Panc1 (cell line): Measurements from ENCODE around the gene ENPP6. TPM values are rescaled to one million over a fixed set of nuclear protein-coding genes. Genes with fewer than 3 reads are reported as not detected.
"Not testable (repeated sequence)": the region's sequence is repeated elsewhere in the genome, so short reads cannot be mapped to it uniquely, and the experiment has no call there.

Experiments
- ATAC-seq: fragments of 200-7000 bp; cut with Tn5 transposase; 2 replicates; pipeline ENCODE4 v1.9.1; 2020; ENCODE audit warnings: mild to moderate bottlenecking, moderate library complexity
- BruUV-seq: library from RNA; stranded (reverse); fragments of 400-500 nt; replicated peaks from 2 replicates; lab custom pipeline; 2021; lab: Mats Ljungman, UMichigan
- CTCF ChIA-PET: fragments of 300-600 bp; sonication (Branson Sonifier 250); formaldehyde crosslinking; loops from one replicate; lab custom pipeline; 2022; ENCODE audit warnings: antibody characterized with exemption; lab: Charles Lee
- POLR2A ChIA-PET: fragments of 300-600 bp; sonication (Branson Sonifier 250); formaldehyde crosslinking; loops from one replicate; lab custom pipeline; 2022; ENCODE audit warnings: antibody characterized with exemption; lab: Charles Lee
- DNase-seq: peaks from one replicate; pipeline ENCODE4 v3.0.0-alpha.2; 2010; ENCODE audit warnings: low read depth, low spot score
- H3K27ac ChIP-seq: 2 replicates; pipeline ENCODE4 v1.5.1; 2011; ENCODE audit warnings: mild to moderate bottlenecking, low read length, inconsistent platforms
- H3K27me3 ChIP-seq: fragments of 200-500 bp; sonication (Bioruptor generic); 2 replicates; pipeline ENCODE4 v1.6.0; 2014; ENCODE audit warnings: low read length, inconsistent platforms; ENCODE audit not compliant: control insufficient read depth, insufficient read depth
- H3K36me3 ChIP-seq: fragments of 200-500 bp; sonication (Bioruptor generic); 2 replicates; pipeline ENCODE4 v1.5.1; 2014; ENCODE audit warnings: inconsistent platforms, mild to moderate bottlenecking, low read length, moderate library complexity; ENCODE audit not compliant: control insufficient read depth, insufficient read depth
- H3K4me1 ChIP-seq: 2 replicates; pipeline ENCODE4 v1.5.1; 2011; ENCODE audit warnings: inconsistent platforms, mild to moderate bottlenecking, low read length, moderate library complexity; ENCODE audit not compliant: control insufficient read depth, insufficient read depth
- H3K4me3 ChIP-seq, 2 experiments: 2 replicates each; pipeline ENCODE4 v1.5.1; 2011 to 2012; ENCODE audit warnings: low read depth in 2 of 2, low read length in 2 of 2, mild to moderate bottlenecking in 2 of 2, inconsistent platforms in 1 of 2, moderate library complexity in 1 of 2
- H3K9me3 ChIP-seq: fragments of 200-500 bp; sonication (Bioruptor generic); 2 replicates; pipeline ENCODE4 v1.5.1; 2014; ENCODE audit warnings: low read depth, mild to moderate bottlenecking, inconsistent platforms, low read length, moderate library complexity; ENCODE audit not compliant: control insufficient read depth, insufficient read depth
- CTCF ChIP-seq: fragments of 450-650 bp; IDR thresholded peaks from 2 replicates; pipeline ENCODE4 v1.5.1; 2017; ENCODE audit warnings: mild to moderate bottlenecking
- POLR2AphosphoS5 ChIP-seq: IDR thresholded peaks from 2 replicates; pipeline ENCODE4 v1.6.1; 2012; ENCODE audit warnings: mild to moderate bottlenecking, low read depth, low read length, moderate library complexity
- REST ChIP-seq, 2 experiments: IDR thresholded peaks; 2 replicates each; pipeline ENCODE4 v1.6.1; 2011 to 2012; ENCODE audit warnings: low read depth in 2 of 2, control low read depth in 1 of 2, low read length in 1 of 2, mild to moderate bottlenecking in 1 of 2, moderate library complexity in 1 of 2; ENCODE audit not compliant: insufficient read depth in 1 of 2
- SIN3A ChIP-seq: IDR thresholded peaks from 2 replicates; pipeline ENCODE4 v1.6.1; 2012; ENCODE audit warnings: low read depth, mild to moderate bottlenecking, low read length, moderate library complexity, borderline replicate concordance; ENCODE audit not compliant: insufficient read depth
- TCF7L2 ChIP-seq: IDR thresholded peaks from 2 replicates; pipeline ENCODE4 v1.6.1; 2011; ENCODE audit warnings: mild to moderate bottlenecking, low read depth, low read length, inconsistent platforms
- in situ Hi-C: cut with HindIII; loops from 2 replicates; pipeline ENCODE4 v1.10.0; 2016; ENCODE audit warnings: low sequenced_read_pairs, low pct_unique_long_range_greater_than_20kb
- intact Hi-C: fragments of 100-400 bp; cut with micrococcal nuclease; formaldehyde crosslinking; loops from one replicate; pipeline ENCODE4 v1.10.0; 2022; ENCODE audit not compliant: unreplicated experiment
- total RNA-seq: library from RNA; stranded (reverse); gene quantifications from one replicate; pipeline ENCODE4 v1.2.1, GENCODE V29; 2021; ENCODE audit not compliant: unreplicated experiment

The ENPP6 gene
- total RNA-seq, 1 experiment from 2014 or later, result not detected

DNA sequence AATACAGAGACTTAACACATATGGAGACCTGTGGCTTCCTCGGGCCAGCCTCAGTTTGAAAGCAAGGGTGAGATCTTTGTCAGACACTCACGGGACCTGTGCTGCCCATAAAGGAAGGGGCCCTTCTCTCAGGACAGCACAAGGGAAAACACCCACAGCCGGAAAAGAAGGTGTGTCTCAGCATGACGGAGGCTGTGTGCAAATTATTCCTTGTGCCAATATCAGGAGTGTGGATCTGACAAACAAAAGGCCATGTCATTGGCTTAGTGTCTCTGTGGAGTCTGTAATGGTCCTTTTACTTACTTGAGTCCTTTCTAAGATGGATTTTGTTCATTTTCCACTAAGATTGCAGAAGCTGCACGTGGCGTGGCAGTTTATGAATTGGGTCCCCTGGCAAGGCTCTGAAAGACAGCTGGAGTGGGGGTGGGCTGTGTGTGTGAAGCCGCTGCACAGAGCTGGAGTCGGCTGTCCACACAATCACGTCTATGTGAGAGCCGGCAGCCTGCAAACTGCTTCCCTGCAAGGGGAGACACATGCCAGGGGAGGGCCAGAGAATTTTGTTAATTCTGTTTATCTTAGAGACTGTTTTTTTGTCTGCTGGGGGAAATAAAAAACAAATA, 1.9 kb downstream of the ENPP6 start:
- Histone ChIP-seq H3K27ac (no peak overlapping the region), H3K36me3 (no peaks in the 10 kb centered on the region), H3K4me1 (no peaks in the 10 kb centered on the region), H3K9me3 (no peaks in the 10 kb centered on the region), H3K4me3 (no peak overlapping the region), H3K27me3 (no peaks in the 10 kb centered on the region; the same call in 1 of the 2 replicates)
- in situ Hi-C loops (no loop called here), intact Hi-C loops (no loop called here)
- ATAC-seq (no peak), DNase-seq (no peak)
- ChIA-PET POLR2A (no interaction called here), CTCF (no interaction called here)
- TF ChIP-seq TCF7L2 (no peak), POLR2AphosphoS5 (no peak), REST (IDR thresholded peaks at IDR 0.05; ENCODE audit: insufficient read depth in 1 of 2, low read depth in 2 of 2, low read length in 1 of 2) (no peak), SIN3A (no peak), CTCF (no peak)
- BruUV-seq, result no TSS peak

DNA sequence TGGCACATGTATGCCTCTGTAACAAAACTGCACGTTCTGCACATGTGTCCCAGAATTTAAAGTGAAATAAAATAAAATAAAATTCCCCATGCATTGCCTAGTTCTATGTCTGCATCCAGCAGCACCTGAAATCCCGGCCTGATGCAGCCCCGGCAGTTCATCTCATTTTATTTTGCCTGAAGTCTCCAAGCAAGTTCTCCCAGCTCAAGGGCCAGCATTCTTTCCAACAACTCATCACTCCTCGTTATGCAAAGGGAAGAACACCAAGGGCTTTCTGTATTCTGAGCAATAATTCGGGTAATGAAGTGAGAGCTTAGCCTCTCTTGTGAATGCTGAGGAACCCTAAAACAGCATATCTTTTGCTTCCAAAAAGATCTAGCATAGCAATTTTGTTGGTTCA, 2.7 kb downstream of the ENPP6 start:
- in situ Hi-C loops, result no loop called here
- no TSS peak for BruUV-seq
- H3K4me3 ChIP-seq, result no peak overlapping the region
- no peaks in the 10 kb centered on the region for H3K9me3 ChIP-seq
- intact Hi-C loops, result no loop called here
- no peaks in the 10 kb centered on the region for H3K4me1 ChIP-seq
- ChIA-PET CTCF (no interaction called here), POLR2A (no interaction called here)
- ATAC-seq (no peak), DNase-seq (no peak)
- H3K27ac ChIP-seq, result no peak overlapping the region
- no peaks in the 10 kb centered on the region for H3K36me3 ChIP-seq
- TF ChIP-seq POLR2AphosphoS5, result no peak
- no peak for TF ChIP-seq REST (IDR thresholded peaks at IDR 0.05; ENCODE audit: insufficient read depth in 1 of 2, low read depth in 2 of 2, low read length in 1 of 2)
- TF ChIP-seq SIN3A, result no peak
- H3K27me3 ChIP-seq, result no peaks in the 10 kb centered on the region; the same call in 1 of the 2 replicates

DNA sequence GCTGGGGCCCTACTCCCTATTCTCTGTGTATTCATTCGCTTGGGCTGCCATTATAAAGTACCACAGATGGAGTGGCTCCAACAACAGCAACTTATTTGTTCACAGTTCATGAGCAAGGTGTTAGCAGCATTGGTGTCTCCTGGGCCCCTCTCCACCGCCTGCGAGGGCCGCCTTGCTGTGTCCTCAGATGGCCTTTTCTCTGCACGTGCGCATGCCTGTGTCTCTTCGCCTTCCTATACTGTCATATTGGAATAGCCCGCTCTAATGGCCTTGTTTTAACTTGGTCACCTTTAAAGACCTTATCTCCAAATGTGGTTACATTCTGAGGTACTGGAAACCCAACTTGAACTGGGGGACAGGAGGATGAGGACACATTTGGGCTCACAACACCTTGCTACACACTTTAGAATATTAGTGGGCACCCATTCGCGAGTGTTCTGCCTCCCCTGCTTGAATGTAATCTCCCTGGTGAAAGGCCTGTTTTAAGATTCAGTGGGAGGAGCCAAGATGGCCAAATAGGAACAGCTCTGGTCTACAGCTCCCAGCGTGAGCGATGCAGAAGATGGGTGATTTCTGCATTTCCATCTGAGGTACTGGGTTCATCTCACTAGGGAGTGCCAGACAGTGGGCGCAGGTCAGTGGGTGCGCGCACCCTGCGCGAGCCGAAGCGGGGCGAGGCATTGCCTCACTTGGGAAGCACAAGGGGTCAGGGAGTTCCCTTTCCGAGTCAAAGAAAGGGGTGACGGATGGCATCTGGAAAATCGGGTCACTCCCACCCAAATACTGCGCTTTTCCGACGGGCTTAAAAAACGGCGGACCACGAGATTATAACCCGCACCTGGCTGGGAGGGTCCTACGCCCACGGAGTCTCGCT, 9.7 kb downstream of the ENPP6 start:
- CTCF ChIA-PET, H3K4me3 ChIP-seq, H3K27ac ChIP-seq, H3K36me3 ChIP-seq, H3K27me3 ChIP-seq, in situ Hi-C loops, POLR2A ChIA-PET, intact Hi-C loops, DNase-seq, ATAC-seq, H3K4me1 ChIP-seq, BruUV-seq, H3K9me3 ChIP-seq: not testable (repeated sequence)
